Pulmonary artery endothelial cell (primary cell): ENCODE measurements around the gene TMIGD3. TPM values are rescaled to one million over a fixed set of nuclear protein-coding genes. Genes with fewer than 3 reads are reported as not detected.

ENCODE experiments used
- DNase-seq: peaks from one replicate; pipeline ENCODE4 v3.0.0-alpha.2; 2011; ENCODE audit warnings: low read depth, low spot score
- total RNA-seq: library from RNA; depleted of rRNA; stranded (reverse); fragments of >200 nt; gene quantifications from 2 replicates; pipeline ENCODE4 v1.2.3, GENCODE V29; 2014

TMIGD3 gene
- total RNA-seq, 1 donor from 2014 or later, result not detected

- no peak for DNase-seq
Observed at GRCh38 chr1:111448482-111448917, 54.9 kb downstream of the TMIGD3 start.

GRCh38 chr1:111446967-111447892 lies 56.2 kb downstream of the TMIGD3 start:
- no peak for DNase-seq

GRCh38 chr1:111446546-111446945 lies 56.9 kb downstream of the TMIGD3 start:
- DNase-seq, result no peak

GRCh38 chr1:111444031-111444430 lies 59.4 kb downstream of the TMIGD3 start:
- DNase-seq, result no peak

- no peak for DNase-seq
Observed at GRCh38 chr1:111442457-111442856, 61.0 kb downstream of the TMIGD3 start.

- DNase-seq, result no peak
Observed at GRCh38 chr1:111441573-111442192, 61.8 kb downstream of the TMIGD3 start.

GRCh38 chr1:111439461-111440351 lies 63.7 kb downstream of the TMIGD3 start:
- no peak for DNase-seq

- DNase-seq, result no peak
Observed at GRCh38 chr1:111436726-111437125, 66.7 kb downstream of the TMIGD3 start.

Other genes with a start within 250 kb of the TMIGD3 start
- not detected in 2 replicates for gene CHIA, start 212.8 kb downstream of the TMIGD3 start, total RNA-seq
- gene OVGP1, start 75.9 kb downstream of the TMIGD3 start, total RNA-seq, result 0.25 and 0.33 TPM in 2 replicates
- gene WDR77, start 54.4 kb downstream of the TMIGD3 start, total RNA-seq, result 48.5 and 71.7 TPM in 2 replicates
- 284 and 475 TPM in 2 replicates for gene ATP5PB, start 54.2 kb downstream of the TMIGD3 start, total RNA-seq
- gene C1orf162, start 29.6 kb downstream of the TMIGD3 start, total RNA-seq, result 0.07 and 0.18 TPM in 2 replicates
- not detected in 2 replicates for gene ADORA3, start within 50 bp of the TMIGD3 start, total RNA-seq
- gene RAP1A, start 116.2 kb upstream of the TMIGD3 start, total RNA-seq, result 20.8 and 27.5 TPM in 2 replicates
- 4.6 and 6.0 TPM in 2 replicates for gene INKA2, start 235.8 kb upstream of the TMIGD3 start, total RNA-seq